ENCODE results near the gene SP140. TPM values are rescaled to one million over a fixed set of nuclear protein-coding genes. Genes with fewer than 3 reads are reported as not detected.

SP140 gene
- total and polyA plus RNA-seq, 2 of the 8 experiments (the other 6 are each of a cell fraction or from before 2014, with no cell fraction given): 0.23 to 1.3 TPM

DNA sequence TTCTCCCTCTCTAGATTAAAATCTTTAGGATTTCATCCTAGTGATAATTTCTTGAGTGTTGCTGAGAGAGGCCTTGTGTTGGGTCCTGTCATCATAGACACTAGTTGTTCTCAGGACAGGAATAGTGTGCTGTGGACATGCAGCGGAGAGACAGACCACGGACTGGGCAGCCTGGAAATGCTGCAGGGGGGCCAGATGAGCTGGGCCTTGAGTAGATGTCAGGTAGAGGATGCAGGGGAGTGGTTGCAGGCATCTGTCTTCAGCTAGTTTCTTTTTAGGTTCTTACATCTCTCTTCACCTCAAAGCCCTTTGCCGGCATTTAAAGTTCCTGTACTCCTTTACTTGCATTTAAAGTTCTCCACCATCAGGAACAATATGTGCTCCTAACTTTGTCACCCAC lies 48.5 kb upstream of the SP140 start (continued):
- TF ChIP-seq CTBP2 (IDR thresholded peaks at IDR 0.05; ENCODE audit: borderline replicate concordance, insufficient read depth, insufficient read length, low read length) (no peak), TAF7 (optimal IDR thresholded peaks at IDR 0.05; ENCODE audit: borderline replicate concordance, low read depth, low read length) (no peak), BACH1 (IDR thresholded peaks at IDR 0.05; ENCODE audit: low read length) (no peak), CHD1 (IDR thresholded peaks at IDR 0.05; ENCODE audit: low read depth, low read length) (no peak), SIN3A (conservative IDR thresholded peaks at IDR 0.05 in 1 of 2, IDR thresholded peaks at IDR 0.05 in 1 of 2; ENCODE audit: low read depth in 1 of 2, low read length in 2 of 2) (no peak), POLR2AphosphoS5 (IDR thresholded peaks at IDR 0.05; ENCODE audit: low read depth, low read length) (no peak)
